ENCODE results near the gene CPNE7. TPM values are rescaled to one million over a fixed set of nuclear protein-coding genes. Genes with fewer than 3 reads are reported as not detected.
A peak's percentile ranks its signal among the peaks of the same experiment; 100 is the strongest.

The CPNE7 gene
- total RNA-seq, 1 donor from 2014 or later = 11.5 TPM

GRCh38 chr16:89600427-89600826, 24.9 kb downstream of the CPNE7 start:
- Histone ChIP-seq H3K4me3 (ENCODE audit: low read depth, low read length) (no peak overlapping the region), H3K27me3 (ENCODE audit: control insufficient read depth, insufficient read depth, low read length) (no peaks in the 10 kb centered on the region), H3K36me3 (ENCODE audit: control insufficient read depth, insufficient read depth, low read length) (no peaks in the 10 kb centered on the region)
- no peak for DNase-seq (ENCODE audit: low read depth)
- TF ChIP-seq, protein P1, sequence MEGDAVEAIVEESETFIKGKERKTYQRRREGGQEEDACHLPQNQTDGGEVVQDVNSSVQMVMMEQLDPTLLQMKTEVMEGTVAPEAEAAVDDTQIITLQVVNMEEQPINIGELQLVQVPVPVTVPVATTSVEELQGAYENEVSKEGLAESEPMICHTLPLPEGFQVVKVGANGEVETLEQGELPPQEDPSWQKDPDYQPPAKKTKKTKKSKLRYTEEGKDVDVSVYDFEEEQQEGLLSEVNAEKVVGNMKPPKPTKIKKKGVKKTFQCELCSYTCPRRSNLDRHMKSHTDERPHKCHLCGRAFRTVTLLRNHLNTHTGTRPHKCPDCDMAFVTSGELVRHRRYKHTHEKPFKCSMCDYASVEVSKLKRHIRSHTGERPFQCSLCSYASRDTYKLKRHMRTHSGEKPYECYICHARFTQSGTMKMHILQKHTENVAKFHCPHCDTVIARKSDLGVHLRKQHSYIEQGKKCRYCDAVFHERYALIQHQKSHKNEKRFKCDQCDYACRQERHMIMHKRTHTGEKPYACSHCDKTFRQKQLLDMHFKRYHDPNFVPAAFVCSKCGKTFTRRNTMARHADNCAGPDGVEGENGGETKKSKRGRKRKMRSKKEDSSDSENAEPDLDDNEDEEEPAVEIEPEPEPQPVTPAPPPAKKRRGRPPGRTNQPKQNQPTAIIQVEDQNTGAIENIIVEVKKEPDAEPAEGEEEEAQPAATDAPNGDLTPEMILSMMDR (IDR thresholded peaks at IDR 0.05; ENCODE audit: insufficient read depth, low read length, poor library complexity, severe bottlenecking) = no peak

- Histone ChIP-seq H3K27me3 (ENCODE audit: control insufficient read depth, insufficient read depth, low read length) (no peaks in the 10 kb centered on the region), H3K36me3 (ENCODE audit: control insufficient read depth, insufficient read depth, low read length) (no peaks in the 10 kb centered on the region), H3K4me3 (ENCODE audit: low read depth, low read length) (no peak overlapping the region)
- TF ChIP-seq, protein P1 (IDR thresholded peaks at IDR 0.05; ENCODE audit: insufficient read depth, low read length, poor library complexity, severe bottlenecking) = no peak
- DNase-seq (ENCODE audit: low read depth) = no peak
Observed at GRCh38 chr16:89600956-89601355, 25.4 kb downstream of the CPNE7 start.

DNA sequence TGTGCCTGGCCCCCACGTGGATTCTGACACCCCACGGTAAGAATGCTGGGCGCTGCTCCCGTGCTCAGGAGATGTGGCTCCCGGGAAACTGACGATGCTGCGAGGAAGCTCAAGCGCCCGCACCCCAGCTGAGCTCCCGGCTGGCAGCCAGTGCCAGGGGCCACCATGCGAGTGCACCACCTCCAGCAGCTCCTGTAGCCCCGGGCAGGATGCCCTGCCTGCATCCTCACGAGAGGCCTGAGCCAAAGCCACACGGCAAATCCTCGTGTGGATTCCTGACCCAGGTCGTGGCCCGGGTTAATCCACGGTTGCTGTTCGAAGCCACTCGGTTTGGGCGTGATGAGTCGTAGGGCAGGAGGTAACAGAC, 26.3 kb downstream of the CPNE7 start:
- DNase-seq (ENCODE audit: low read depth) = no peak
- no peaks in the 10 kb centered on the region for H3K36me3 ChIP-seq (ENCODE audit: control insufficient read depth, insufficient read depth, low read length)
- TF ChIP-seq, protein P1 (IDR thresholded peaks at IDR 0.05; ENCODE audit: insufficient read depth, low read length, poor library complexity, severe bottlenecking) = no peak
- H3K4me3 ChIP-seq (ENCODE audit: low read depth, low read length) = no peak overlapping the region
- no peaks in the 10 kb centered on the region for H3K27me3 ChIP-seq (ENCODE audit: control insufficient read depth, insufficient read depth, low read length)

- peak; percentile 87 for DNase-seq (ENCODE audit: low read depth)
- TF ChIP-seq, protein P1 (IDR thresholded peaks at IDR 0.05; ENCODE audit: insufficient read depth, low read length, poor library complexity, severe bottlenecking) = no peak
- Histone ChIP-seq H3K36me3 (ENCODE audit: control insufficient read depth, insufficient read depth, low read length) (no peaks in the 10 kb centered on the region), H3K4me3 (ENCODE audit: low read depth, low read length) (no peak overlapping the region), H3K27me3 (ENCODE audit: control insufficient read depth, insufficient read depth, low read length) (no peaks in the 10 kb centered on the region)
Observed at GRCh38 chr16:89602273-89602951, 26.9 kb downstream of the CPNE7 start.

DNA sequence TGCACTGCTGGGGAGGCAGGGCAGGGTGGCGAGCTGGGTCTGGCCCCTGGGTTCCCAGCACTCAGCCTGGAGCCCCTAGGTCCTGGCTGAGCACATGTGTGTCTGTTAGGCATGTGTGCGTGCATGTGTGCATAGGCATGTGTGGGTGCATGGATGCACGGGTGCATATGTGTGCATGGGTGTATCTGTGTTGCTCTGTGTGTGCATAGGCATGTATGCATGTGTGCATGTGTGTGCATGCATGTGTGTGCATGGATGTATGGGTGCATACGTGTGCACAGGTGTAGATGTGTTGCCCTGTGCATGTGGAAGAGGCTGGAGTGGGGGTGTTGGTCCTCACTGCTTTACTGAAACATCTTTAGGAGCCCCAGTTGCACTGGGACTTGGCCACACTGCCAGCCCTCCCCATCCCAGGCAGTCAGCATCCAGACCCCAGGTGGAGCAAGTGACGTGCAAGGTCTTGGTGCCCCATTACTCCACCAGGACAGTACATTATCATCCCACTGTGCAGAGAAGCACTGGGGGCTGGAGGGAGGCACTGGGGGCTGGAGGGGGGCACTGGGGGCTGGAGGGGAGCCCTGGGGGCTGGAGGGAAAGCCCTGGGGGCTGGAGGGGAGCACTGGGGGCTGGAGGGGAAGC, 27.5 kb downstream of the CPNE7 start:
- H3K36me3 ChIP-seq (ENCODE audit: control insufficient read depth, insufficient read depth, low read length) = no peaks in the 10 kb centered on the region
- H3K27me3 ChIP-seq (ENCODE audit: control insufficient read depth, insufficient read depth, low read length) = no peaks in the 10 kb centered on the region
- no peak for DNase-seq (ENCODE audit: low read depth)
- H3K4me3 ChIP-seq (ENCODE audit: low read depth, low read length) = no peak overlapping the region
- TF ChIP-seq, protein P1 (IDR thresholded peaks at IDR 0.05; ENCODE audit: insufficient read depth, low read length, poor library complexity, severe bottlenecking) = no peak

GRCh38 chr16:89604764-89605163, 29.2 kb downstream of the CPNE7 start:
- no peak overlapping the region for H3K4me3 ChIP-seq (ENCODE audit: low read depth, low read length)
- no peaks in the 10 kb centered on the region for H3K36me3 ChIP-seq (ENCODE audit: control insufficient read depth, insufficient read depth, low read length)
- no peak for DNase-seq (ENCODE audit: low read depth)
- no peaks in the 10 kb centered on the region for H3K27me3 ChIP-seq (ENCODE audit: control insufficient read depth, insufficient read depth, low read length)
- TF ChIP-seq, protein P1 (IDR thresholded peaks at IDR 0.05; ENCODE audit: insufficient read depth, low read length, poor library complexity, severe bottlenecking) = no peak
